Keratinocyte (primary cell): ENCODE results near the gene RBM8A. TPM values are rescaled to one million over a fixed set of nuclear protein-coding genes. Genes with fewer than 3 reads are reported as not detected.

Experiments
- DNase-seq: peaks from one replicate; pipeline ENCODE4 v3.0.0-alpha.2; 2011; ENCODE audit warnings: low read depth, missing footprints, low spot score
- FAIRE-seq: peaks from 2 replicates; lab custom pipeline; 2011; peaks lifted over from hg19 to GRCh38; lab: Jason Lieb, UNC
- H2AFZ ChIP-seq: 2 replicates; pipeline ENCODE4 v1.6.0; 2012; ENCODE audit warnings: low read length, control low read depth, inconsistent platforms; ENCODE audit not compliant: control insufficient read depth
- H3K27ac ChIP-seq: 2 replicates; pipeline ENCODE4 v1.5.1; 2011; ENCODE audit warnings: low read length; ENCODE audit not compliant: control insufficient read depth, insufficient read depth
- H3K27me3 ChIP-seq: 3 replicates; pipeline ENCODE4 v1.6.0; 2011; ENCODE audit warnings: low read length; ENCODE audit not compliant: control insufficient read depth, insufficient read depth; ENCODE audit errors: extremely low read depth
- H3K36me3 ChIP-seq, 2 experiments: 2 replicates in 1 of 2; 3 replicates in 1 of 2; pipeline ENCODE4 v1.5.1; 2011; ENCODE audit warnings: low read length in 2 of 2, mild to moderate bottlenecking in 1 of 2; ENCODE audit not compliant: control insufficient read depth in 2 of 2, insufficient read depth in 2 of 2; ENCODE audit errors: extremely low read depth in 1 of 2
- H3K4me1 ChIP-seq: 3 replicates; pipeline ENCODE4 v1.5.1; 2011; ENCODE audit warnings: low read length; ENCODE audit not compliant: control insufficient read depth, insufficient read depth; ENCODE audit errors: extremely low read depth
- H3K4me2 ChIP-seq: 3 replicates; pipeline ENCODE4 v1.6.0; 2011; ENCODE audit warnings: low read depth, low read length; ENCODE audit not compliant: control insufficient read depth, insufficient read depth; ENCODE audit errors: extremely low read depth
- H3K4me3 ChIP-seq, 3 experiments: fragments of 200-600 bp in 1 of 3; sonication (generic) in 1 of 3; 2 replicates in 2 of 3; 3 replicates in 1 of 3; pipeline ENCODE4 v1.5.1; 2011 to 2016; ENCODE audit warnings: low read length in 3 of 3, mild to moderate bottlenecking in 3 of 3, control low read depth in 2 of 3, inconsistent platforms in 1 of 3, low read depth in 1 of 3, mixed read lengths in 1 of 3, mixed run types in 1 of 3, moderate library complexity in 1 of 3; ENCODE audit not compliant: control insufficient read depth in 2 of 3, insufficient read depth in 2 of 3; ENCODE audit errors: extremely low read depth in 1 of 3
- H3K79me2 ChIP-seq: 2 replicates; pipeline ENCODE4 v1.6.0; 2012; ENCODE audit warnings: low read length; ENCODE audit not compliant: control insufficient read depth, insufficient read depth
- H3K9ac ChIP-seq: 3 replicates; pipeline ENCODE4 v1.6.0; 2011; ENCODE audit warnings: low read length; ENCODE audit not compliant: control insufficient read depth, insufficient read depth; ENCODE audit errors: extremely low read depth
- H3K9me1 ChIP-seq: 3 replicates; pipeline ENCODE4 v1.6.0; 2011; ENCODE audit warnings: low read length; ENCODE audit not compliant: control insufficient read depth, insufficient read depth; ENCODE audit errors: extremely low read depth
- H3K9me3 ChIP-seq: 2 replicates; pipeline ENCODE4 v1.5.1; 2012; ENCODE audit warnings: low read depth, low read length; ENCODE audit not compliant: control insufficient read depth
- H4K20me1 ChIP-seq: 3 replicates; pipeline ENCODE4 v1.6.0; 2011; ENCODE audit warnings: low read length; ENCODE audit not compliant: control insufficient read depth, insufficient read depth; ENCODE audit errors: extremely low read depth
- EZH2 ChIP-seq: IDR thresholded peaks from one replicate; pipeline ENCODE4 v1.6.1; 2012; ENCODE audit warnings: inconsistent platforms, mild to moderate bottlenecking, low read length, moderate library complexity
- dilution Hi-C: fragments of 300-500 bp; cut with MboI; formaldehyde crosslinking; loops from one replicate; pipeline ENCODE4 v1.7.0; 2020; ENCODE audit warnings: low sequenced_read_pairs; ENCODE audit not compliant: extremely low pct_ligation_motif_present
- polyA plus RNA-seq, 5 experiments: library from polyadenylated mRNA; depleted of rRNA in 3 of 5; stranded (reverse) in 3 of 5; stranded (forward) in 1 of 5; unstranded in 1 of 5; fragments of >200 nt; gene quantifications; 1 replicate in 1 of 5; 2 replicates in 3 of 5; 3 replicates in 1 of 5; pipeline versions ENCODE4 v1.2.1 to v1.2.3, GENCODE V29; 2011 to 2012; ENCODE audit warnings: missing spikeins in 2 of 5, low read depth in 1 of 5, low replicate concordance in 1 of 5
- TF ChIP-seq, protein P1 (sequence below), 3 experiments: IDR thresholded peaks in 1 of 3; conservative IDR thresholded peaks in 1 of 3; optimal IDR thresholded peaks in 1 of 3; 2 replicates in 2 of 3; 3 replicates in 1 of 3; pipeline versions ENCODE3 to v1.5.1; 2011; ENCODE audit warnings: low read length in 3 of 3, mild to moderate bottlenecking in 3 of 3, moderate library complexity in 2 of 3, control low read depth in 1 of 3, inconsistent platforms in 1 of 3; ENCODE audit not compliant: insufficient read depth in 2 of 3; ENCODE audit errors: extremely low read depth in 1 of 3

The RBM8A gene
- polyA plus RNA-seq, 1 donor (not counting 4 experiments of a cell fraction or from before 2014, with no cell fraction given), result 209 TPM

GRCh38 chr1:145895471-145895870, 31.8 kb downstream of the RBM8A start:
- H3K9me1 ChIP-seq, result no peaks in the 10 kb centered on the region
- H3K4me1 ChIP-seq, result peaks cover 28% of the 10 kb centered on the region
- DNase-seq (no peak), FAIRE-seq (no peak)
- no peak overlapping the region for H3K9ac ChIP-seq
- no peaks in the 10 kb centered on the region for H4K20me1 ChIP-seq
- H3K79me2 ChIP-seq, result no peaks in the 10 kb centered on the region
- H3K4me3 ChIP-seq, result no peak overlapping the region
- H3K9me3 ChIP-seq, result no peaks in the 10 kb centered on the region
- H3K4me2 ChIP-seq, result no peak overlapping the region
- H2AFZ ChIP-seq, result no peak overlapping the region
- H3K36me3 ChIP-seq, result peaks cover 2 to 3% of the 10 kb centered on the region in 2 experiments
- TF ChIP-seq, protein P1, sequence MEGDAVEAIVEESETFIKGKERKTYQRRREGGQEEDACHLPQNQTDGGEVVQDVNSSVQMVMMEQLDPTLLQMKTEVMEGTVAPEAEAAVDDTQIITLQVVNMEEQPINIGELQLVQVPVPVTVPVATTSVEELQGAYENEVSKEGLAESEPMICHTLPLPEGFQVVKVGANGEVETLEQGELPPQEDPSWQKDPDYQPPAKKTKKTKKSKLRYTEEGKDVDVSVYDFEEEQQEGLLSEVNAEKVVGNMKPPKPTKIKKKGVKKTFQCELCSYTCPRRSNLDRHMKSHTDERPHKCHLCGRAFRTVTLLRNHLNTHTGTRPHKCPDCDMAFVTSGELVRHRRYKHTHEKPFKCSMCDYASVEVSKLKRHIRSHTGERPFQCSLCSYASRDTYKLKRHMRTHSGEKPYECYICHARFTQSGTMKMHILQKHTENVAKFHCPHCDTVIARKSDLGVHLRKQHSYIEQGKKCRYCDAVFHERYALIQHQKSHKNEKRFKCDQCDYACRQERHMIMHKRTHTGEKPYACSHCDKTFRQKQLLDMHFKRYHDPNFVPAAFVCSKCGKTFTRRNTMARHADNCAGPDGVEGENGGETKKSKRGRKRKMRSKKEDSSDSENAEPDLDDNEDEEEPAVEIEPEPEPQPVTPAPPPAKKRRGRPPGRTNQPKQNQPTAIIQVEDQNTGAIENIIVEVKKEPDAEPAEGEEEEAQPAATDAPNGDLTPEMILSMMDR (optimal IDR thresholded peaks at IDR 0.05 in 1 of 3, IDR thresholded peaks at IDR 0.05 in 1 of 3, conservative IDR thresholded peaks at IDR 0.05 in 1 of 3; ENCODE audit: extremely low read depth in 1 of 3, insufficient read depth in 2 of 3, low read length in 3 of 3), result no peak
- TF ChIP-seq EZH2, result no peak
- dilution Hi-C loops, result no loop called here
- no peak overlapping the region for H3K27ac ChIP-seq
- H3K27me3 ChIP-seq, result no peaks in the 10 kb centered on the region

DNA sequence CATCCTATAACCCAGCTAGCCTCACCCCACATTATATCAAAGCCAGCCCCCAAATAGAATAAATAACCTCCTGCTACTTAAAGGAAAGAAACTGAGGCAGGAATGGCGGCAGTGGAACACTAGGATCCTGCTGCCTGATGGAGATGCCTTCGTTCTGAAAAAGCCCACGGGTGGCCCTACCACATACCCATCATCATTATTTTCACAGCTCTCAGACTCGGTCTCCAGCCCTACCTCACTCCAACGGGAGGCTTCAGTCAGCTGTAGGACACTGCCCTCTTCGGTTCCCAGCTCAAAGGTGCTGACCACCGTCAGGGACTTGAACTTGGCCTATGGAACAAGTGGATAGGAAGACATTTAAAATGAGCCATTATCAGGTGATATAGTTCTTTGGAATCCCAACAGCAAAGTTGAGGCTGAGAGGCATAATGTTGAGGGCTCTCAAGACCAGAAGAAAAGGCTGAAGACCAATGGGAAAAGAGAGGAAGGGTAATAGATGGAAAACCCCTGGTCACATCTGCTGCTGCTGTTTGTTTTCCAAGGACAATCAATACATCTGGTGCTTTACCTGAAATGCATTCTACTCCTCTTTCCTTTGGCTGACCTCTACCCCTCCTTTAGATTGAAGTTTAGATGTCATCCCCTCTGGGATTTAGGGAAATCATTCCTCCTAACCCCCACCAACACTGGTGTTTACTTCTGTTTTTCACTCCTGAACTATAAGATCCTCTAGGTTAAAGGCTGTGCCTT, 33.8 kb downstream of the RBM8A start:
- H3K9ac ChIP-seq, result no peak overlapping the region
- no peaks in the 10 kb centered on the region for H3K9me1 ChIP-seq
- no peaks in the 10 kb centered on the region for H3K27me3 ChIP-seq
- H3K4me1 ChIP-seq, result peaks cover 30% of the 10 kb centered on the region
- H3K36me3 ChIP-seq, result peaks cover 1 to 2% of the 10 kb centered on the region in 2 experiments
- TF ChIP-seq, protein P1 (optimal IDR thresholded peaks at IDR 0.05 in 1 of 3, IDR thresholded peaks at IDR 0.05 in 1 of 3, conservative IDR thresholded peaks at IDR 0.05 in 1 of 3; ENCODE audit: extremely low read depth in 1 of 3, insufficient read depth in 2 of 3, low read length in 3 of 3), result no peak
- TF ChIP-seq EZH2, result no peak
- no peak overlapping the region for H3K4me2 ChIP-seq
- H4K20me1 ChIP-seq, result no peaks in the 10 kb centered on the region
- H3K27ac ChIP-seq, result no peak overlapping the region
- no peaks in the 10 kb centered on the region for H3K9me3 ChIP-seq
- dilution Hi-C loops, result no loop called here
- no peak overlapping the region for H3K4me3 ChIP-seq
- FAIRE-seq (no peak), DNase-seq (no peak)
- no peak overlapping the region for H2AFZ ChIP-seq
- no peaks in the 10 kb centered on the region for H3K79me2 ChIP-seq
